ENCODE results near the gene KRT77. TPM values are rescaled to one million over a fixed set of nuclear protein-coding genes. Genes with fewer than 3 reads are reported as not detected.

KRT77 gene
- total and polyA plus RNA-seq, 2 experiments from 2014 or later: not detected

- H3K27ac Mint-ChIP-seq: no peak overlapping the region
- Histone ChIP-seq H2AFZ (no peak overlapping the region), H3K27ac (ENCODE audit: low read depth) (no peak overlapping the region), H3K4me2 (no peak overlapping the region), H4K20me1 (replicated peaks; ENCODE audit: insufficient read depth) (no peaks in the 10 kb centered on the region), H3K4me3 (no peak overlapping the region), H3K79me2 (replicated peaks; ENCODE audit: insufficient read depth) (no peaks in the 10 kb centered on the region), H3K27me3 (ENCODE audit: insufficient read depth) (no peaks in the 10 kb centered on the region), H3K9me2 (ENCODE audit: insufficient read depth) (peaks cover 9% of the 10 kb centered on the region; the same call in 1 of the 2 replicates), H3K36me3 (ENCODE audit: insufficient read depth) (no peaks in the 10 kb centered on the region), H3K4me1 (ENCODE audit: insufficient read depth) (no peaks in the 10 kb centered on the region), H3F3A (replicated peaks; ENCODE audit: low read depth) (no peaks in the 10 kb centered on the region)
- no peaks in the 10 kb centered on the region for H3K27me3 Mint-ChIP-seq (ENCODE audit: insufficient read depth, low read depth, poor library complexity)
- no peak for TF ChIP-seq NANOG (IDR thresholded peaks at IDR 0.05; ENCODE audit: borderline replicate concordance)
- TF ChIP-seq EZH2phosphoT487 (IDR thresholded peaks at IDR 0.05; ENCODE audit: unreplicated experiment): no peak
- TF ChIP-seq REST (IDR thresholded peaks at IDR 0.05; ENCODE audit: unreplicated experiment): no peak
- no peak for TF ChIP-seq POLR2AphosphoS5 (IDR thresholded peaks at IDR 0.05; ENCODE audit: low read depth)
- no peak for TF ChIP-seq EZH2 (IDR thresholded peaks at IDR 0.05; ENCODE audit: low read depth, unreplicated experiment)
- TF ChIP-seq ETS1 (IDR thresholded peaks at IDR 0.05): no peak
- TF ChIP-seq CTCF (conservative IDR thresholded peaks at IDR 0.05; ENCODE audit: low read depth in 2 of 2): no peak
- TF ChIP-seq ZNF114 (CRISPR knock-in tag; IDR thresholded peaks at IDR 0.05): no peak
- no peak for TF ChIP-seq ZNF462 (CRISPR knock-in tag; IDR thresholded peaks at IDR 0.05)
- no peak for TF ChIP-seq ZNF331 (CRISPR knock-in tag; IDR thresholded peaks at IDR 0.05; ENCODE audit: low read depth)
- no peak for TF ChIP-seq JUNB (IDR thresholded peaks at IDR 0.05; ENCODE audit: unreplicated experiment)
- TF ChIP-seq CREB1 (CRISPR knock-in tag; IDR thresholded peaks at IDR 0.05; ENCODE audit: low read depth): no peak
- TF ChIP-seq STAT1 (IDR thresholded peaks at IDR 0.05; ENCODE audit: unreplicated experiment): no peak
- no peaks in the 10 kb centered on the region for H3K4me1 Mint-ChIP-seq
- no peaks in the 10 kb centered on the region for H3K36me3 Mint-ChIP-seq (ENCODE audit: low read depth)
- no peak for DNase-seq (ENCODE audit: low spot score)
- H3K9me3 Mint-ChIP-seq: no peaks in the 10 kb centered on the region
- no peak for ATAC-seq
- no peak overlapping the region for H3K4me3 Mint-ChIP-seq
These were observed 25.7 kb downstream of the KRT77 start for GRCh38 chr12:52677671-52678070.

All from GM23338 (cell line).